SIG-M5 (cell line): ENCODE data around the gene DOCK1.

Source experiments
- DNase-seq: peaks from one replicate; lab custom pipeline; 2025; lab: John Stamatoyannopoulos, UW

DOCK1 gene

GRCh38 chr10:127428385-127428980, 523.3 kb downstream of the DOCK1 start:
- DNase-seq, result no peak

DNA sequence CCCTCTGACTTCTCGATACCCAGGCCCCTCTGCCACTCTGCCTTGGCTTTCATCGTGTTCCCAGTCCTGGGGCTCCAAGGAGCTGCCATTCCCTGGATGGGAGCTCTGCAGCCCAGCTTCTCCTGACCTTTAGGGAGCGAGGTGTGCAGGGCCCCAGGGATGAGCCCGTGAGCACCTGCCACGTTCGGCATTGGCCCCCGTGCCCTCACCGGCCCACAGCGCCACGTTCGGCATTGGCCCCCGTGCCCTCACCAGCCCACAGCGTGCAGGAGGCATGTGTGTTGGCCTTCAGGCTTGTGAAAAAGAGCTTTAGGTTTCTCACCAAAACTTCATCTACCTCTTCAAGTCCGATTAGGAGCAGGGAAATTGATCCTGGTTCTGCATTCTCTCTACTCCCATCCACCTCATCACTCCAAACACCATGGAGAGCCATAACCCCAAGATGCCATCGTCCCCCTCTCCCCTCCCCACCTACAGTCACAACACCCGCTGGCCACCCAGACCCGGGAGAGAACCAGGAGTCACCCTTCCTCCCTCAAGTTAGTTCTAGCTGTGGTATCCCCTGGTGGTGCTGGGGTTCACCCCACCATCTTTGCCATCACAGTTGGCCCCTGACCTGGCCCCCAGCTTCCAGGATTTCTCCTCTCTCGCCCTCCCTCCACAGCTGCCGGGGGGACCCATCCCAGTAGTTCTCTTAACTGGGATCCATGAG, 524.5 kb downstream of the DOCK1 start:
- DNase-seq, result no peak

GRCh38 chr10:127431525-127431924, 526.3 kb downstream of the DOCK1 start:
- no peak for DNase-seq

- no peak for DNase-seq
Measured at GRCh38 chr10:127434006-127434405, 528.8 kb downstream of the DOCK1 start.

- DNase-seq, result no peak
Measured at GRCh38 chr10:127435246-127435645, 530.0 kb downstream of the DOCK1 start.

- DNase-seq, result no peak
Measured at GRCh38 chr10:127440371-127440770, 535.1 kb downstream of the DOCK1 start.

- DNase-seq, result no peak
Measured at GRCh38 chr10:127441350-127442219, 536.4 kb downstream of the DOCK1 start.

- no peak for DNase-seq
Measured at GRCh38 chr10:127442220-127442525, 536.9 kb downstream of the DOCK1 start.

DNA sequence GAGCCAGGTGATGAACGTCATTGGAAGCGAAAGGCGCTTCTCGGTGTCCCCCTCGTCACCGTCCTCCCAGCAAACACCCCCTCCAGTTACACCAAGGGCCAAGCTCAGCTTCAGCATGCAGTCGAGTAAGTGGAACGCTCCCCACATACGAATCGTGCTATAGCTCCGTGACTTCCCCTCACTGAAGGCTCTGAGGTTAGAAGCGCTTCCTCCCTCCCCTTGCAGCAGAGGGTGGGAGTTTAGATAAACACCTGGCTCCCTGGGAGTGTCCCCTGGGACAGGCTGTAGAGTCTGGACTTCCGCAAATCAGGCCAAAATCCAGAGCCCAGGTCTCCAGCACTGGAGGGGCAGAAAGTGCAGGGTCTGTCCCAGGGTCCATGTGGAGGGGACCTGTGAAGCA, 538.9 kb downstream of the DOCK1 start:
- no peak for DNase-seq

GRCh38 chr10:127447197-127447596, 542.0 kb downstream of the DOCK1 start:
- no peak for DNase-seq

DNA sequence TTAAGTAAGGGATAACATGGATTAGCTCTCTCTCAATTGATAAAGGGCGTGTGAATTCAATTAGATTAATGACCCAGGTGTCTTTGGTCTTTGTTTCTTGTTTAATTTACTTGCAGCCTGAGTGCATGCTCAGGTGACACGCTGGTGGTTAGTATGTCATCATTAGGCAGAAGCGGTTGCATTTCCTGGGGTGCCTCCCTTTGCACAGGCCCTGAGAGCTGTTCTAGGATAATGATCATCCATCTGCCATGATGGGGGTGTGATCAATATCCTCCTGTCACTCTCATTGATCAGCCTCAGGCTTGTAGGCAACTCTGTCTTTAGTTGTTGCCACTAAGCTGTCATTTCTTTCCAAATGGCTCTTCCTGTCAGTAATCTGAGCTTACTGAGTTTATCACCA, 544.3 kb downstream of the DOCK1 start:
- no peak for DNase-seq

DNA sequence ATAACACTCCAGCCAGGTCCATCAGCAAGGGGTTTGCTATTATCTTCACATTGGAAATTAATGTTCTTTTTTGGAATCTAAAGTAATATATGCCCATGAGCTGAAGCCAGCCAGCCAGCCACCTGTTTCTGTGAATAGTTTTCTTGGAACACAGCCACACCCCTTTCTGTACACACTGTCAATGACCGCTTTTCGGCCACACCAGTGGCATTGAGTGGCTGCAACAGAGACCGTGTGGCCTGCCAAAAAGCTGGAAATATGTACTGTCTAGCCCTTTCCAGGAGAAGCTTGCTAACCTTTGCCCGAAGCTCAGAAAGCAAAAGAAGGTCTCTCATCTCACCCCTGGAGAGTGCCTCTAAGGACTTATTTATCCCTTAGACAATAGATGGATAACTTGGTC, 545.4 kb downstream of the DOCK1 start:
- DNase-seq, result no peak

DNA sequence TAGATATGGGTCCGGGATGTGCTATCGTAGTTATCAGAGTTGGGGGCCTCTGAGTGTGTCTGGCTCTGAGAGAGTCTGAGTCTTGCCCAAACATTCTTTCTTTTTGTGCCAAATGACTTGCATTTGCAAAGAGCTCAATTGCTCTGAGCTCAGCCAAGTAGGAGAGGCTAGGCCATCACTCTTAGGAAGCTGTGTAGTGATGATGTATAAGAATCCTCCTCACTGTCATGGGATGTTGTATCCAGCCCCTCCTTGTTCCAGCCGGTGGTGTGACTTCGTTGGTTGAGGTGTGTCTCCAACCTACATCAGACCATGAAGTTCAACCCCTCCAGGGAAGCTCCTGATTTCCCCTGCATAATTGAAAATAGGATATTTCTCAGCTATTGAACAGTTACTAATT, 546.4 kb downstream of the DOCK1 start:
- no peak for DNase-seq

GRCh38 chr10:127452568-127452967, 547.3 kb downstream of the DOCK1 start:
- DNase-seq, result no peak

DNA sequence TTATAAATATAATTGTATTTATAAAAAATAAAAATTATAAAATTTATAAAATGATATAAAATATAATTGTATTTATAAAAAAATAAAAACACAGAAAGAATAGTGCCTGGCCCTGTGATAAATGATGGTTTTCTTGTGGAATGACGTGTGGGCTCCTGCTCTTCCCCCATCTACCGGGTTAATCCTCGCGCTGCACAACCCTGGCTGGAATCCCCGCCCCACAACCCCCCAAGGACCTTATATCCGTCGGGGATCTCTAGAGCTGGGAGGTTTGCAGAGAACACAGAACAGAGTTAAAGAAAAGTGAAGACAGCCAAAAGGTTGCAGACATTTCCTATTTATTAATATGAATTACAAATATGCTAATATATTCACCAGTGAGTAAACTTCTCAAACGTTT, 548.5 kb downstream of the DOCK1 start:
- no peak for DNase-seq

- DNase-seq, result no peak
Measured at GRCh38 chr10:127456122-127456521, 550.9 kb downstream of the DOCK1 start.

DNA sequence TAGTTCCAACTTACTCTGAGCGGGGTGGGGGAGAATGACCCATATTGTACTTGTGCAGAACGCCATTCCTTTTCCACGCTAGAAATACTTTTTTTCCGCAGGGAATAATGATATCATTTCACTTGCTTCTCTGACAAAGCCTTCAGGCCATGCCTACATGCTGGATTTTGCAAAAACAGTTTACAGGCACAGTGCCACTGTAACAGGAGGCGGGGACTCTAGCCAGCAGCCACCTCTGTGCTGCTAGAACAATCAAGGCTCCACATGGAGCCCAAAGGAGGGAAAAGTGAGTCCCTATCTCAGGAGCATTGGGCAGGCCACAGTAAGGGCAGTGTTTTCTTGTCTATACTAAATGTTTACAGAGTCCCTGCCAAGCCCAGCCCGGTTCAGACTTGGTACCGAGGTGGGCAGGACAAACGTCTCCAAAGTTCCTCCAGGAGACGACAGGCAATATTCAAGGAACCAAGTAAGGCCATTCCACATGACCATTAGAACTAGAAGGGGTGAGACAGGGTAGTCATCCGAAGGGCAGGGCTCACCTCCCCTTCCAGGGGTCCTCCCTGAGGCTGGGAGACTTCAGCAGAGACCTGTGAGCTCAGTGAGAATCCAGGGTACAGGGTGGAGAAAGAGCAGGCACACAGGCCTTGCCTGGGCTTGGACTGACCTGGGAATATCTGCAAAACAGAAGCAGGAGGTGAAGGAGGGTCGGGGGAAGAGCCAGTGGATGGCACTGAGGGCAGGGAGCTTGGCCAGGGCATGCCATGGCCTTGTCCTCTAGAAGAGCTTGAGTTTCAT, 553.0 kb downstream of the DOCK1 start:
- no peak for DNase-seq

GRCh38 chr10:127458829-127459228, 553.6 kb downstream of the DOCK1 start:
- no peak for DNase-seq

DNA sequence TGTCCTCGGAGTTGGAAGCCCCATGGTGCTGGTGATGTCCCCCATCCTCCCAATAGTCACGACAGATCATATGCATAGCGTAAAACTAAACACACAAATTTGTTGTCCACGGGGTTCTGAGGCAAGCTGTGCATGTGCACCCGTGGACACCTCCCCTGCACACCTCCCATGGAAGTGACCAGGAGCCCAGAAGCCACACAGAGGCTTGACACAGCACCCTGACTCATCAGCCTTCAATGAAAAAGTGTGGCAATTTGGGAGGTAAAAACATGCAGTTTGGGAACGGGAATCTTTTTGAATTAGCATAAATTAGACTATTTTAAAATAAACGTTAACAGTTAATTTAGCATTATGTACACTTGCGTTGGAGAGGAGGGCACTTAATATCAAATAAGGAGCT, 554.7 kb downstream of the DOCK1 start:
- DNase-seq, result no peak

DNA sequence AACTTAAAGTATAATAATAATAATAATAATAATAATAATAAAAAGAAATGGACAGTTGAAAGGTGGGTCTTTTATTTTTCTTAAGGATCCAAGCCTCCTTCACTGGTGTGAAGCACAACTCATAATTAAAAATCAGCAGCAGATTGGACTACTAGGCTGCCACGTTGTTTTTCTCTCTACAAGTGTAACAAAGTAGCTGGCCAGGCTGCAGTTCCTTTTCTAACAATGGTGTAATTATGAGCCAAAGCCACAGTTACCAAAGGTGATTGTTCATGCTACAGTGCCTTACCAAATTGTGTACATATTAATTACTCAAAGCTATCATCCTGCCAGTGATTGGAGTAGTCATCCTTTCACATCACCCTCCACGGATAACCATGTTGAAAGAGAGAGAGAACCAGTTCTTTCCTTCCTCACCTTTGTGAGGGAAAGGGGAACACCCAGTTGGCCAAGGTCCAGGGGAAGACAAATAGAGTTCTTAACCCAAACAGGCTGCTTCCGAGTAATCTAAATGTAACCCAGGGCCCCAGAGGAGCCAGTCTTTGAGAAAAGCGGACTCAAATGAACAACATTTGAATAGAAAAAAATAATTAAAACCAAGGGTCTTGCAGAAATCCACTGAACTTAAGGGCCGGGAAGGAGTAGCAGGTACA, 557.5 kb downstream of the DOCK1 start:
- DNase-seq, result no peak

DNA sequence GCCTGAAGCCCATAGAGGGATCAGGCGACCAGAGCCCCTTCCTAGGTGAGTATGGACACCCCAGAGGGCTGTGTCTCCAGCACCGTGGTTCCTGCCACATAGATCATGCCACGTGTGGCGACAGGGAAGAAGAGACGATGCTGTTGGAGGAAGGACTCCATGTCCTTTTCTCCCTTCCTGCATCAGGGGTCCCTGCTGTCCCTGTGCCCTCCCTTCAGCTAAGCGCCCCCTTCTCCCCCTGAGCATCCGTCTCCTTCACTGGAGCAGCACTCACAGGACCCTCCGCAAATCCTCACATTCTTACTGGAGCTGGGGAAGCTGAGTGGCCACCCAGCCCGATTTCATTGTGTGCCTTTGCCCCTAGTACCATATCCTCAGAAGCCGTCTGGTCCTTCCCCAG, 558.3 kb downstream of the DOCK1 start:
- DNase-seq, result no peak

GRCh38 chr10:127464561-127464960, 559.3 kb downstream of the DOCK1 start:
- no peak for DNase-seq
